ENCODE measurements around the gene RPL10. TPM values are rescaled to one million over a fixed set of nuclear protein-coding genes. Genes with fewer than 3 reads are reported as not detected.

RPL10 gene
- total and polyA plus RNA-seq, 9 of the 15 experiments (the other 6 are each of a cell fraction or from before 2014, with no cell fraction given) = 3,774 to 7,600 (median 5,014) TPM

- Histone ChIP-seq H3K79me2 (ENCODE audit: control insufficient read depth, insufficient read depth, low read length) (peaks cover 26% of the 10 kb centered on the region), H3K27ac (ENCODE audit: extremely low read depth, low read depth, low read length) (peak overlapping the region; percentile 30; the same call in 1 of the 3 replicates), H3K9me3 (replicated peaks; ENCODE audit: control insufficient read depth, insufficient read depth, low read depth, low read length) (no peaks in the 10 kb centered on the region), H4K20me1 (replicated peaks; ENCODE audit: control insufficient read depth, insufficient read depth, low read length) (no peaks in the 10 kb centered on the region), H3K4me2 (ENCODE audit: insufficient read depth, low read length) (peak overlapping the region; percentile 83), H2AFZ (ENCODE audit: low read depth, low read length) (no peak overlapping the region), H3K9ac (ENCODE audit: insufficient read depth in 1 of 2, low read depth in 2 of 2, low read length in 2 of 2) (peak overlapping the region; percentile 95 to 100; a peak in 3 of 4 replicates), H3K36me3 (ENCODE audit: control insufficient read depth, insufficient read depth, low read length) (peaks cover 19% of the 10 kb centered on the region; the same call in 2 of the 3 replicates), H3K4me1 (replicated peaks in 1 of 2; ENCODE audit: control insufficient read depth in 2 of 2, insufficient read depth in 2 of 2, low read length in 2 of 2) (peaks cover 20 to 49% of the 10 kb centered on the region in 2 experiments), H3K4me3 (peak overlapping the region; percentile 91; the same call in 1 of the 2 replicates), H3K9me1 (ENCODE audit: control insufficient read depth, insufficient read depth, low read length) (no peaks in the 10 kb centered on the region), H3K27me3 (ENCODE audit: control insufficient read depth in 2 of 2, insufficient read depth in 2 of 2, low read length in 2 of 2) (no peaks in the 10 kb centered on the region)
- intact Hi-C loops (cut with micrococcal nuclease) (no loop called here), in situ Hi-C loops (cut with MboI) (no loop called here)
- WGBS (ENCODE audit: insufficient coverage, low coverage, missing lambda C conversion rate) = 83% methylated on average over 9 of the region's 14 CpGs
- no peak for ATAC-seq
- no peak for DNase-seq (ENCODE audit: extremely low read depth in 1 of 4, low spot score in 3 of 4)
- POLR2A ChIA-PET = interaction anchor here (0.7 kb wide), 1 partner anchor 10 kb away, joined by 5 read pairs; no protein-coding TSS in a partner anchor
- FAIRE-seq = no peak
- CTCF ChIA-PET (ENCODE audit: low intra/inter-chr PET ratio) = no interaction called here
- peak; percentile 29; the same call in 1 of the 2 replicates for TF ChIP-seq POLR2G (IDR thresholded peaks at IDR 0.05; ENCODE audit: low read depth, low read length)
- TF ChIP-seq GTF2A2 (tag; IDR thresholded peaks at IDR 0.05) = no peak
- TF ChIP-seq RBFOX2 (IDR thresholded peaks at IDR 0.05; ENCODE audit: low read depth, low read length) = 0 out of 2 replicates have a peak, but pooled peaks have one; percentile 46
- BruUV-seq (replicated peaks) = no TSS peak
Measured at GRCh38 chrX:154380787-154381186, 17.4 kb upstream of the RPL10 start.

- TF ChIP-seq ZNF561 (CRISPR knock-in tag; conservative IDR thresholded peaks at IDR 0.05) = no peak
- TF ChIP-seq MAZ (CRISPR knock-in tag; conservative IDR thresholded peaks at IDR 0.05 in 1 of 2, IDR thresholded peaks at IDR 0.05 in 1 of 2) = no peak
- no peak for TF ChIP-seq POLR2A (conservative IDR thresholded peaks at IDR 0.05)
- TF ChIP-seq ZNF707 (CRISPR knock-in tag; conservative IDR thresholded peaks at IDR 0.05) = no peak
- TF ChIP-seq ZNF695 (CRISPR knock-in tag; IDR thresholded peaks at IDR 0.05) = no peak
- CTCF ChIA-PET (ENCODE audit: low intra/inter-chr PET ratio) = no interaction called here
- POLR2A ChIA-PET = interaction anchor here (0.7 kb wide), 1 partner anchor 10 kb away, joined by 5 read pairs; no protein-coding TSS in a partner anchor
- Histone ChIP-seq H3K27ac (ENCODE audit: extremely low read depth, low read depth, low read length) (no peak overlapping the region), H2AFZ (ENCODE audit: low read depth, low read length) (no peak overlapping the region), H3K36me3 (ENCODE audit: control insufficient read depth, insufficient read depth, low read length) (peaks cover 19% of the 10 kb centered on the region; the same call in 2 of the 3 replicates), H3K27me3 (ENCODE audit: control insufficient read depth in 2 of 2, insufficient read depth in 2 of 2, low read length in 2 of 2) (no peaks in the 10 kb centered on the region), H4K20me1 (replicated peaks; ENCODE audit: control insufficient read depth, insufficient read depth, low read length) (no peaks in the 10 kb centered on the region), H3K9ac (ENCODE audit: insufficient read depth in 1 of 2, low read depth in 2 of 2, low read length in 2 of 2) (no peak overlapping the region), H3K9me3 (replicated peaks; ENCODE audit: control insufficient read depth, insufficient read depth, low read depth, low read length) (no peaks in the 10 kb centered on the region), H3K4me2 (ENCODE audit: insufficient read depth, low read length) (no peak overlapping the region), H3K79me2 (ENCODE audit: control insufficient read depth, insufficient read depth, low read length) (peaks cover 26% of the 10 kb centered on the region), H3K9me1 (ENCODE audit: control insufficient read depth, insufficient read depth, low read length) (no peaks in the 10 kb centered on the region), H3K4me1 (replicated peaks in 1 of 2; ENCODE audit: control insufficient read depth in 2 of 2, insufficient read depth in 2 of 2, low read length in 2 of 2) (peaks cover 20 to 49% of the 10 kb centered on the region in 2 experiments), H3K4me3 (no peak overlapping the region)
- intact Hi-C loops (cut with micrococcal nuclease) (no loop called here), in situ Hi-C loops (cut with MboI) (no loop called here)
- ATAC-seq = no peak
- FAIRE-seq = no peak
- 84% methylated on average over 5 of the region's 6 CpGs for WGBS (ENCODE audit: insufficient coverage, low coverage, missing lambda C conversion rate)
- no TSS peak for BruUV-seq (replicated peaks)
- no peak for DNase-seq (ENCODE audit: extremely low read depth in 1 of 4, low spot score in 3 of 4)
Measured at GRCh38 chrX:154381271-154381670, 16.9 kb upstream of the RPL10 start.

All from K562 (cell line).